Osteocyte (in vitro differentiated cells): Measurements from ENCODE around the gene DAAM1. TPM values are rescaled to one million over a fixed set of nuclear protein-coding genes. Genes with fewer than 3 reads are reported as not detected.

Experiments used
- DNase-seq: peaks from one replicate; pipeline ENCODE4 v3.0.0; 2021; ENCODE audit warnings: mixed read lengths; ENCODE audit not compliant: unreplicated experiment; ENCODE audit errors: extremely low spot score
- H3K27ac Mint-ChIP-seq: one replicate; pipeline ENCODE4 v1.8.0; 2021; ENCODE audit warnings: mild to moderate bottlenecking, mixed read lengths; ENCODE audit not compliant: unreplicated experiment
- H3K27me3 Mint-ChIP-seq: one replicate; pipeline ENCODE4 v1.8.0; 2021; ENCODE audit warnings: mixed read lengths; ENCODE audit not compliant: unreplicated experiment
- H3K36me3 Mint-ChIP-seq: one replicate; pipeline ENCODE4 v1.8.0; 2021; ENCODE audit warnings: mixed read lengths; ENCODE audit not compliant: unreplicated experiment
- H3K4me1 Mint-ChIP-seq: one replicate; pipeline ENCODE4 v1.8.0; 2021; ENCODE audit warnings: mixed read lengths; ENCODE audit not compliant: unreplicated experiment
- H3K4me3 Mint-ChIP-seq: one replicate; pipeline ENCODE4 v1.8.0; 2021; ENCODE audit warnings: mild to moderate bottlenecking, moderate library complexity, mixed read lengths; ENCODE audit not compliant: unreplicated experiment
- H3K9me3 Mint-ChIP-seq: one replicate; pipeline ENCODE4 v1.8.0; 2021; ENCODE audit warnings: mixed read lengths; ENCODE audit not compliant: unreplicated experiment
- total RNA-seq: library from RNA; stranded (reverse); gene quantifications from 2 replicates; pipeline ENCODE4 v1.2.1, GENCODE V29; 2021
- TF ChIP-seq, protein P1 (sequence below): fragments of 200-600 bp; sonication (generic); IDR thresholded peaks from 2 replicates; pipeline ENCODE4 v1.5.0; 2021; ENCODE audit warnings: antibody characterized with exemption, mild to moderate bottlenecking, moderate library complexity

DAAM1 gene
- total RNA-seq, 1 donor from 2014 or later: 22.8 TPM

DNA sequence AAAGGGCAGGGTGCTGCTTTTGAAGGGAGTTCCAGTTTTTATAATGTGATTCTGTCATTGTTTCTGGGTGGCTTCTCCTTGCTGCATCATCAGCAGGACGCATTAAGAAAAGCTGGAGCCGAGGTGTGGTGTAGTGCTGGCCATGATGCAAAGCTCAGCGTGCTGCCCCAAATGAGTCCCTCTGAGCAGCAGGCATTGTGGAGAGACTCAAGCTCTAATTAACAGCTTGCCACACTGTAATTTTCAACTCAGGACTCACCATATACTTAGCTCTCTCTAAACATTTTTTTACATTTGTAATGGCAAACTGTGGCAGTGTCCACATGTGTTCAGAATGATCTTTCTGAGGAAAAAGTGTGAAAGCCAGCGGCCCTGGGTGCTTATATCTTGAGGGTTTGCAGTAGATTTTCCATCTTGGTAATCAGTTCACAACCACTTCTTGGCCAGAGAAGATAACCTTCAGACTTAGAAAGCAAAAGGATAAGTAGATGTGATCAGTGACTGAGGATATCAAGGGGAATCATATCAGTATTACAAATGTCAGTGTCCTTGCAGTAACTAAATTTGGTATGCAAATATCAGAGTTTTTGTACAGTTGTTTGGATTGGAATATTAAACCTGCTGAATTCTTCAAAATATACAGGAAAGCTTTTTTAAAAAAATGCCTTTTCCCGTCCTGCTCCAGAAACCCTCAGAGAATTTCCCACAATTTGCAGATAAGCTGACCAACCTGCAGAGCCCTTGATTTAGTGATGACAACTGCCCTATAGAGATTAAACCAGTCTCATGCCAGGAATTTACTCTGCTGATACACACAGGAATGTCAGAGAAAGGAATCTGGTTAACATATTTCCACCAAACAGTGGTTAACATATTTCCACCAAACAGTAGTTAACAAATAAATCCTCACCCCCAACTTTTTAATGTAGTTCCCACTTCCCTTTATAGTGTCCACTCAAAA lies 63.6 kb downstream of the DAAM1 start:
- no peak overlapping the region for H3K4me3 Mint-ChIP-seq
- TF ChIP-seq, protein P1, sequence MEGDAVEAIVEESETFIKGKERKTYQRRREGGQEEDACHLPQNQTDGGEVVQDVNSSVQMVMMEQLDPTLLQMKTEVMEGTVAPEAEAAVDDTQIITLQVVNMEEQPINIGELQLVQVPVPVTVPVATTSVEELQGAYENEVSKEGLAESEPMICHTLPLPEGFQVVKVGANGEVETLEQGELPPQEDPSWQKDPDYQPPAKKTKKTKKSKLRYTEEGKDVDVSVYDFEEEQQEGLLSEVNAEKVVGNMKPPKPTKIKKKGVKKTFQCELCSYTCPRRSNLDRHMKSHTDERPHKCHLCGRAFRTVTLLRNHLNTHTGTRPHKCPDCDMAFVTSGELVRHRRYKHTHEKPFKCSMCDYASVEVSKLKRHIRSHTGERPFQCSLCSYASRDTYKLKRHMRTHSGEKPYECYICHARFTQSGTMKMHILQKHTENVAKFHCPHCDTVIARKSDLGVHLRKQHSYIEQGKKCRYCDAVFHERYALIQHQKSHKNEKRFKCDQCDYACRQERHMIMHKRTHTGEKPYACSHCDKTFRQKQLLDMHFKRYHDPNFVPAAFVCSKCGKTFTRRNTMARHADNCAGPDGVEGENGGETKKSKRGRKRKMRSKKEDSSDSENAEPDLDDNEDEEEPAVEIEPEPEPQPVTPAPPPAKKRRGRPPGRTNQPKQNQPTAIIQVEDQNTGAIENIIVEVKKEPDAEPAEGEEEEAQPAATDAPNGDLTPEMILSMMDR: no peak
- no peaks in the 10 kb centered on the region for H3K9me3 Mint-ChIP-seq
- no peak overlapping the region for H3K27ac Mint-ChIP-seq
- DNase-seq: no peak
- H3K36me3 Mint-ChIP-seq: peaks cover under 1% of the 10 kb centered on the region
- H3K27me3 Mint-ChIP-seq: no peaks in the 10 kb centered on the region
- H3K4me1 Mint-ChIP-seq: peaks cover 50% of the 10 kb centered on the region

DNA sequence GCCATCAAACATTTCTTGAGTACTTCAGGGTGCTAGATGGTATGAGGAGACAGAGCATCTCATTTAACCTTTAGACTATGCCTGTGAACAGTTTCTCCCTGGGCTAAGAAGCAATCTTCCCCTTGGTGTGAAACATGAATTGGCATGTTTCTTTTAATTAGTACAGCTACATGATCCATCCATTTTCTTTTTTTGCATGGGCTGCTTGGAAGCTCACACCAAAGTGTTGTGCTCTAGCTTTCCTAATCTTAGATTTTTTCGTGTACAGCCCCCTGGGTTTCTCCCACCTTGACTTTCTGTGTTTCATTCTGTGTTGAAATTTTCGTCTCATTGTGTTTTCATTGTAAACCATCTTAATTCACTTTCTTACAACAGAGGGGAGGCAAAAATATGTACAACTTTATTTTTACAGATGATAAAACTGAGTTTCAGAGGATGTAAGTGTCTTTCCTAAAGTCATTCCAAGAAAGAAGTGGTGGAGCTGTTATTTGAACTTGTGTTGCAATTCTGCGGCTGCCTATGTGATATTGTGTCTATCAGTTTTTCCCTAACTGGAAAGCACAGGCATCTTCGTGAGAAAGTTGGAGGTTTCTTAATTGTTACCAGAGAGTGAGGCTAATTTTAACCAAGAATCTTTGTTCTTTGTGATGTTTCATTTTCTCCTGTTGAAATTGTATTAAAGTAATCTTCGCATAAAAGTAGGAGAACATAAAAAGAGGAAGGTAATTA lies 64.5 kb downstream of the DAAM1 start:
- TF ChIP-seq, protein P1: no peak
- H3K4me3 Mint-ChIP-seq: no peak overlapping the region
- H3K27ac Mint-ChIP-seq: peak overlapping the region; percentile 82
- DNase-seq: no peak
- no peaks in the 10 kb centered on the region for H3K9me3 Mint-ChIP-seq
- H3K4me1 Mint-ChIP-seq: peaks cover 49% of the 10 kb centered on the region
- H3K36me3 Mint-ChIP-seq: peaks cover 3% of the 10 kb centered on the region
- H3K27me3 Mint-ChIP-seq: no peaks in the 10 kb centered on the region

DNA sequence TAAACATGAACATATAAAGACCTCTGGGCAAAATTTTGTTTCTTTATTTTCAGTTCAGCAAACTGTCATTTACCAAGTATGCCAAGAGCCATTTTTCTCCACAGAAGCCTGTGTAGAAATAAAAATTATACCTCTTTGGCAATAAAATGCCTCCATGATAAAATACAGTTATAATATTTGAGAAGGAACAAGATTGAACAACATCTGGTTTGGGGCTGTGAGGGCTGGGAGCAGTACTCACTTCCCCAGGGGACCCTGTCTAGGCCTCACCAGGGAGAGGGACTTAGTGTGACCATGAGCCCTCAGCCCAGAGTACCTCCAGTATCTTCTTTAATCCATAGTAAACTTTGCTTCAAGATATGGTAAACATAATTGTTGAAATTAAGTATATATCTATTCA lies 65.1 kb downstream of the DAAM1 start:
- H3K9me3 Mint-ChIP-seq: no peaks in the 10 kb centered on the region
- H3K4me1 Mint-ChIP-seq: peaks cover 43% of the 10 kb centered on the region
- H3K27ac Mint-ChIP-seq: peak overlapping the region; percentile 82
- TF ChIP-seq, protein P1: no peak
- no peak overlapping the region for H3K4me3 Mint-ChIP-seq
- no peak for DNase-seq
- peaks cover 3% of the 10 kb centered on the region for H3K36me3 Mint-ChIP-seq
- no peaks in the 10 kb centered on the region for H3K27me3 Mint-ChIP-seq

DNA sequence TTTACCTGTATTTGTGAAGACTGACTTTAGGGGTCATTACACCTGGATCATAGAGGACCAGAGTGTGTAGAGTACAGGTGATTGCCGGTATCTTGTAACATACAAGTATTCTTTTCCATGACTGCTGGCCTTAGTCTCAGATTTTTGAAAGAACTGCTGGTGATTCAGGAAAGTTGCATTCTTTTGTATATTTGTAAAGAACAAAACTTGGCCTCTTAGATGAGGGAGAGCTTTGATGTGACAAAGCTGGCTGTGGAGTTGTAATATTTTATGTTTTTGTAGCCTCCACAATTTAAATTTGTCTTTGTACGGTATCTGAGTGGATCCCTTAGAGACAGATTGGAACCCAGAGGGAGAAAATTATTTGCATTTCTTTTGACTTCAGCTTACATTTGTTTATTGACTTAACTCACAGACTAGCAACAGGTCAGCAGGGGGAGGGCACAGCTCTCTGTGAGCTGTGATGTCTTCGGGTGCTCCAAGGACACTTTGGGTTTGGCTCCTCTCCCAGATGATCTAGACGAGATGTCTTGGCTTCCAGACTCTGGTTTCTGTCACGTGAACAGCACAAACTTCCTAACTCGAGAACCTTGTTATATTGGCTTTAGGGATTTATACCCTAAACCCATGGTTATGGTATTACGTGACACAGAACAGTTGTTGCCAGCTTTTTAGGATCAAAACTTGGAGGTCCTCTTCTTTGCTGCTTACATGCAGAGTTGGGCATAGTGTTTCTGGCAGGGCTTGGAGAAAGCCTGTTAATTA lies 65.9 kb downstream of the DAAM1 start:
- Mint-ChIP-seq H3K9me3 (no peaks in the 10 kb centered on the region), H3K36me3 (peaks cover 3% of the 10 kb centered on the region), H3K27me3 (no peaks in the 10 kb centered on the region), H3K27ac (peak overlapping the region; percentile 82), H3K4me3 (no peak overlapping the region), H3K4me1 (peaks cover 43% of the 10 kb centered on the region)
- TF ChIP-seq, protein P1: no peak
- DNase-seq: no peak
